ENCODE measurements around the gene RTBDN.

RTBDN gene

DNA sequence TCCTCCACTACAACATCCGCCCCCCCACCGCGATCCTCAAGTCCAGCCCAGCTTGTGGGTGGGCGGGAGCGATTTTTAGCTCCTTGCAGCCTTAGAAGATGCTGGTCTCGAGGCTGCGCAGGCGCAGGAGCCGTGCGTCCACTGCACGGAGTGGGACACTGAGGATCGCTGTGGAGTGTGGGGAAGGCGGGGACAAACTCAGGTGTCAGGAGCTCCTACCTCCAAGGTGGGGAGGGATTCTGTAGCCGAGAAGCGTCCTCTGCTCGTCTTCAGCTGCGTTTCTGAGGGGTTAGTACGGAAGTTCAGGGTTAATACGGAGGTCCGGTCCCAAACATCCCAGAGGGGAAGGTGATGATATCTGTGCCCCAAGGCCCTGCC lies at the start of gene RTBDN:
Gene RTBDN (minus strand): TSS at position 14 of the 378 bp plus-strand sequence. CDS start 4,600 bp downstream, outside the sequence.
- TF ChIP-seq, protein P1, sequence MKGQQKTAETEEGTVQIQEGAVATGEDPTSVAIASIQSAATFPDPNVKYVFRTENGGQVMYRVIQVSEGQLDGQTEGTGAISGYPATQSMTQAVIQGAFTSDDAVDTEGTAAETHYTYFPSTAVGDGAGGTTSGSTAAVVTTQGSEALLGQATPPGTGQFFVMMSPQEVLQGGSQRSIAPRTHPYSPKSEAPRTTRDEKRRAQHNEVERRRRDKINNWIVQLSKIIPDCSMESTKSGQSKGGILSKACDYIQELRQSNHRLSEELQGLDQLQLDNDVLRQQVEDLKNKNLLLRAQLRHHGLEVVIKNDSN (IDR thresholded peaks at IDR 0.05) = no peak
- 0 out of 2 replicates have a peak, but pooled peaks have one; percentile 7 for TF ChIP-seq EGR1 (IDR thresholded peaks at IDR 0.05)

DNA sequence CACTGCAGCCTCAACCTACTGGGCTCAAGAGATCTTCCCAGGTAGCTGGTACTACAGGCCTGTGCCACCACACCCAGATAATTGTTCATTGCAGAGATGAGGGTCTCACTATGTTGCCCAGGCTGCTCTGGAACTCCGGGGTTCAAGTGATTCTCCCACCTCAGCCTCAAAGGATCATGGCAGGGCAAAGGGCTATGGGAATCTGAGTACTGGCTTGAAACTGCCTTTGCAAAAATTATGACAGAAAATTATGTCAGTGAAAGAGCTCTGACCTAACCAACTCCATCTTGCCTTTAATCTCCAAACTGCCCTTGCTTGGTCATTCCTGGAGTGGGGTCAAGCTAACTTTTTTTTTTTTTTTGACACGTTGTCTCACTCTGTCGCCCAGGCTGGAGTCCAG lies 48.2 kb upstream of the RTBDN start:
- TF ChIP-seq, protein P2, sequence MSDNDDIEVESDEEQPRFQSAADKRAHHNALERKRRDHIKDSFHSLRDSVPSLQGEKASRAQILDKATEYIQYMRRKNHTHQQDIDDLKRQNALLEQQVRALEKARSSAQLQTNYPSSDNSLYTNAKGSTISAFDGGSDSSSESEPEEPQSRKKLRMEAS (IDR thresholded peaks at IDR 0.05) = no peak
- no peak for TF ChIP-seq EGR1 (IDR thresholded peaks at IDR 0.05)
- TF ChIP-seq, protein P3, sequence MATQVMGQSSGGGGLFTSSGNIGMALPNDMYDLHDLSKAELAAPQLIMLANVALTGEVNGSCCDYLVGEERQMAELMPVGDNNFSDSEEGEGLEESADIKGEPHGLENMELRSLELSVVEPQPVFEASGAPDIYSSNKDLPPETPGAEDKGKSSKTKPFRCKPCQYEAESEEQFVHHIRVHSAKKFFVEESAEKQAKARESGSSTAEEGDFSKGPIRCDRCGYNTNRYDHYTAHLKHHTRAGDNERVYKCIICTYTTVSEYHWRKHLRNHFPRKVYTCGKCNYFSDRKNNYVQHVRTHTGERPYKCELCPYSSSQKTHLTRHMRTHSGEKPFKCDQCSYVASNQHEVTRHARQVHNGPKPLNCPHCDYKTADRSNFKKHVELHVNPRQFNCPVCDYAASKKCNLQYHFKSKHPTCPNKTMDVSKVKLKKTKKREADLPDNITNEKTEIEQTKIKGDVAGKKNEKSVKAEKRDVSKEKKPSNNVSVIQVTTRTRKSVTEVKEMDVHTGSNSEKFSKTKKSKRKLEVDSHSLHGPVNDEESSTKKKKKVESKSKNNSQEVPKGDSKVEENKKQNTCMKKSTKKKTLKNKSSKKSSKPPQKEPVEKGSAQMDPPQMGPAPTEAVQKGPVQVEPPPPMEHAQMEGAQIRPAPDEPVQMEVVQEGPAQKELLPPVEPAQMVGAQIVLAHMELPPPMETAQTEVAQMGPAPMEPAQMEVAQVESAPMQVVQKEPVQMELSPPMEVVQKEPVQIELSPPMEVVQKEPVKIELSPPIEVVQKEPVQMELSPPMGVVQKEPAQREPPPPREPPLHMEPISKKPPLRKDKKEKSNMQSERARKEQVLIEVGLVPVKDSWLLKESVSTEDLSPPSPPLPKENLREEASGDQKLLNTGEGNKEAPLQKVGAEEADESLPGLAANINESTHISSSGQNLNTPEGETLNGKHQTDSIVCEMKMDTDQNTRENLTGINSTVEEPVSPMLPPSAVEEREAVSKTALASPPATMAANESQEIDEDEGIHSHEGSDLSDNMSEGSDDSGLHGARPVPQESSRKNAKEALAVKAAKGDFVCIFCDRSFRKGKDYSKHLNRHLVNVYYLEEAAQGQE (IDR thresholded peaks at IDR 0.05; ENCODE audit: low read depth) = no peak
- no peak for TF ChIP-seq TEAD4 (IDR thresholded peaks at IDR 0.05)
- no peak for TF ChIP-seq TCF12 (IDR thresholded peaks at IDR 0.05; ENCODE audit: low read depth)
- TF ChIP-seq RAD21 (IDR thresholded peaks at IDR 0.05; ENCODE audit: low read depth) = no peak
- no peak for TF ChIP-seq NFIC (IDR thresholded peaks at IDR 0.05)
- TF ChIP-seq CEBPB (IDR thresholded peaks at IDR 0.05) = no peak
- TF ChIP-seq CREB1 (IDR thresholded peaks at IDR 0.05; ENCODE audit: low read depth) = no peak
- TF ChIP-seq TAF1 (IDR thresholded peaks at IDR 0.05; ENCODE audit: low read depth) = no peak
- TF ChIP-seq ZBTB7A (IDR thresholded peaks at IDR 0.05; ENCODE audit: low read depth) = no peak
- TF ChIP-seq YY1 (IDR thresholded peaks at IDR 0.05; ENCODE audit: low read depth) = no peak
- TF ChIP-seq, protein P1 (IDR thresholded peaks at IDR 0.05) = no peak
- TF ChIP-seq FOXM1 (IDR thresholded peaks at IDR 0.05; ENCODE audit: borderline replicate concordance, low read depth) = no peak
- no peak for TF ChIP-seq EP300 (IDR thresholded peaks at IDR 0.05; ENCODE audit: borderline replicate concordance)

- peak; percentile 40; the same call in 1 of the 2 replicates for TF ChIP-seq EP300 (IDR thresholded peaks at IDR 0.05; ENCODE audit: borderline replicate concordance)
- TF ChIP-seq TEAD4 (IDR thresholded peaks at IDR 0.05) = no peak
- peak; percentile 73; the same call in 1 of the 2 replicates for TF ChIP-seq TCF12 (IDR thresholded peaks at IDR 0.05; ENCODE audit: low read depth)
- peak; percentile 21; the same call in 1 of the 2 replicates for TF ChIP-seq CREB1 (IDR thresholded peaks at IDR 0.05; ENCODE audit: low read depth)
- TF ChIP-seq, protein P3 (IDR thresholded peaks at IDR 0.05; ENCODE audit: low read depth) = no peak
- TF ChIP-seq ZBTB7A (IDR thresholded peaks at IDR 0.05; ENCODE audit: low read depth) = no peak
- TF ChIP-seq TAF1 (IDR thresholded peaks at IDR 0.05; ENCODE audit: low read depth) = peak; percentile 45; the same call in 1 of the 2 replicates
- no peak for TF ChIP-seq EGR1 (IDR thresholded peaks at IDR 0.05)
- TF ChIP-seq NFIC (IDR thresholded peaks at IDR 0.05) = peak; percentile 38; the same call in 1 of the 2 replicates
- no peak for TF ChIP-seq FOXM1 (IDR thresholded peaks at IDR 0.05; ENCODE audit: borderline replicate concordance, low read depth)
- TF ChIP-seq RAD21 (IDR thresholded peaks at IDR 0.05; ENCODE audit: low read depth) = no peak
- peak; percentile 61; the same call in 1 of the 2 replicates for TF ChIP-seq CEBPB (IDR thresholded peaks at IDR 0.05)
- TF ChIP-seq, protein P1 (IDR thresholded peaks at IDR 0.05) = peak; percentile 67
- TF ChIP-seq, protein P2 (IDR thresholded peaks at IDR 0.05) = peak; percentile 33; the same call in 1 of the 2 replicates
- no peak for TF ChIP-seq YY1 (IDR thresholded peaks at IDR 0.05; ENCODE audit: low read depth)
These were observed 46.9 kb upstream of the RTBDN start, which contains the start of gene DNASE2 for GRCh38 chr19:12881172-12881808. TSS of gene DNASE2 (minus strand) at chr19:12881449. CDS start at chr19:12881375, 74 bp downstream.

GRCh38 chr19:12880551-12881171 lies 46.3 kb upstream of the RTBDN start:
- TF ChIP-seq, protein P1 (IDR thresholded peaks at IDR 0.05) = no peak
- TF ChIP-seq EGR1 (IDR thresholded peaks at IDR 0.05) (no peak), TAF1 (IDR thresholded peaks at IDR 0.05; ENCODE audit: low read depth) (no peak; the same call in 1 of the 2 replicates), ZBTB7A (IDR thresholded peaks at IDR 0.05; ENCODE audit: low read depth) (no peak)
